ENCODE results near the gene MDH1B.

GRCh38 chr2:206774871-206775270 is 9.7 kb upstream of the MDH1B start:
- TF ChIP-seq POLR2AphosphoS5 (IDR thresholded peaks at IDR 0.05) = no peak
- no peak for TF ChIP-seq EP300 (conservative IDR thresholded peaks at IDR 0.05; ENCODE audit: poor library complexity, severe bottlenecking)
- no peak for TF ChIP-seq CTCF (IDR thresholded peaks at IDR 0.05; ENCODE audit: poor library complexity, severe bottlenecking)
- no peak for TF ChIP-seq EZH2 (IDR thresholded peaks at IDR 0.05; ENCODE audit: borderline replicate concordance, insufficient read depth, low read length, poor library complexity, severe bottlenecking)
- no peak for TF ChIP-seq SMC3 (conservative IDR thresholded peaks at IDR 0.05; ENCODE audit: poor library complexity)
- no peak for TF ChIP-seq MXI1 (conservative IDR thresholded peaks at IDR 0.05; ENCODE audit: poor library complexity, severe bottlenecking)
- TF ChIP-seq TAF1 (IDR thresholded peaks at IDR 0.05; ENCODE audit: low read depth) = no peak
- TF ChIP-seq RAD21 (conservative IDR thresholded peaks at IDR 0.05) = no peak
- TF ChIP-seq, protein P1, sequence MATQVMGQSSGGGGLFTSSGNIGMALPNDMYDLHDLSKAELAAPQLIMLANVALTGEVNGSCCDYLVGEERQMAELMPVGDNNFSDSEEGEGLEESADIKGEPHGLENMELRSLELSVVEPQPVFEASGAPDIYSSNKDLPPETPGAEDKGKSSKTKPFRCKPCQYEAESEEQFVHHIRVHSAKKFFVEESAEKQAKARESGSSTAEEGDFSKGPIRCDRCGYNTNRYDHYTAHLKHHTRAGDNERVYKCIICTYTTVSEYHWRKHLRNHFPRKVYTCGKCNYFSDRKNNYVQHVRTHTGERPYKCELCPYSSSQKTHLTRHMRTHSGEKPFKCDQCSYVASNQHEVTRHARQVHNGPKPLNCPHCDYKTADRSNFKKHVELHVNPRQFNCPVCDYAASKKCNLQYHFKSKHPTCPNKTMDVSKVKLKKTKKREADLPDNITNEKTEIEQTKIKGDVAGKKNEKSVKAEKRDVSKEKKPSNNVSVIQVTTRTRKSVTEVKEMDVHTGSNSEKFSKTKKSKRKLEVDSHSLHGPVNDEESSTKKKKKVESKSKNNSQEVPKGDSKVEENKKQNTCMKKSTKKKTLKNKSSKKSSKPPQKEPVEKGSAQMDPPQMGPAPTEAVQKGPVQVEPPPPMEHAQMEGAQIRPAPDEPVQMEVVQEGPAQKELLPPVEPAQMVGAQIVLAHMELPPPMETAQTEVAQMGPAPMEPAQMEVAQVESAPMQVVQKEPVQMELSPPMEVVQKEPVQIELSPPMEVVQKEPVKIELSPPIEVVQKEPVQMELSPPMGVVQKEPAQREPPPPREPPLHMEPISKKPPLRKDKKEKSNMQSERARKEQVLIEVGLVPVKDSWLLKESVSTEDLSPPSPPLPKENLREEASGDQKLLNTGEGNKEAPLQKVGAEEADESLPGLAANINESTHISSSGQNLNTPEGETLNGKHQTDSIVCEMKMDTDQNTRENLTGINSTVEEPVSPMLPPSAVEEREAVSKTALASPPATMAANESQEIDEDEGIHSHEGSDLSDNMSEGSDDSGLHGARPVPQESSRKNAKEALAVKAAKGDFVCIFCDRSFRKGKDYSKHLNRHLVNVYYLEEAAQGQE (IDR thresholded peaks at IDR 0.05; ENCODE audit: borderline replicate concordance) = no peak
